Activated naive CD4-positive, alpha-beta T cell treated with anti-CD3 and anti-CD28 coated beads, Interleukin-2, amount 10 ng/mL, durations not matched to agents 7 days and 5 days (primary cell): ENCODE data around the gene EXD3.

Experiments used
- CTCF ChIA-PET: fragments of 350-600 bp; sonication (Branson Sonifier 250); formaldehyde crosslinking; loops from one replicate; lab custom pipeline; 2021; ENCODE audit warnings: antibody characterized with exemption; lab: Charles Lee
- DNase-seq: peaks from one replicate; pipeline ENCODE4 v3.0.0-alpha.2; 2020
- H3K27ac Mint-ChIP-seq: one replicate; pipeline ENCODE4 v1.8.0; 2021; ENCODE audit warnings: mild to moderate bottlenecking, moderate library complexity, mixed read lengths
- H3K27me3 Mint-ChIP-seq: one replicate; pipeline ENCODE4 v1.8.0; 2021; ENCODE audit warnings: mild to moderate bottlenecking, mixed read lengths
- H3K36me3 Mint-ChIP-seq: one replicate; pipeline ENCODE4 v1.8.0; 2021; ENCODE audit warnings: mixed read lengths
- H3K4me1 Mint-ChIP-seq: one replicate; pipeline ENCODE4 v1.8.0; 2021; ENCODE audit warnings: mixed read lengths
- H3K4me3 Mint-ChIP-seq: one replicate; pipeline ENCODE4 v1.8.0; 2021; ENCODE audit warnings: mild to moderate bottlenecking, moderate library complexity, mixed read lengths
- H3K9me3 Mint-ChIP-seq: one replicate; pipeline ENCODE4 v1.8.0; 2021; ENCODE audit warnings: mixed read lengths

The EXD3 gene

DNA sequence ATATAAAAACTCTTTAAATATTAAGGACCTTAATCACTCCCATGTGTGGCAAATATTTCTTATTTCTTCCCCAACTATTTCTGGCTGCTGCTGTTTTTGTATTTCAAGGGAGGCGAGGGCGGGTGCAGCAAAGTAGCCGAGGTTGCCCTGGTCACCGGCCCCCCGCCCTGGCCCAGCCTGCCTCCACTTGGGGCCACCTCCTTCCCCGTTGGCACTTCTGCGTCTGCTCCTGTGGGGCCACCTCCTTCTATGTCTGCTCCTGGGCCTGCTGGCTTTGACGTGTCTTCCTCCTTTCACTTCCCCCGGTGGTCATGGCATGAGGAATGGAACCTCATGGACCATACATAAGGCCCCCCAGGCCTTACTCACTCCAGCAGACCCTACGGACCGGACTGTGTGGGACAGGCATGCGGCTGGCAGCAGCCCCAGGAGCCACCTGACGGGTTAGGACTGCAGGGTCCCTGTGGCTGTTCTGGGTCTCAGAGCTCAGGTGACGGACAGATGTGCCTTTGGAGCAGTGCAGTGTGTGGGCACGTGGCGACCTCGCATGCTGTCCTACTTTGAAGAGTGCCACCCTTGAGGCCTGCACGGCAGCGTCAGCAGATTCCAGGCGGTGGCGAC is 24.0 kb upstream of the EXD3 start:
- peaks cover 47% of the 10 kb centered on the region for H3K27me3 Mint-ChIP-seq
- no peak for DNase-seq
- peaks cover 7% of the 10 kb centered on the region for H3K36me3 Mint-ChIP-seq
- no peak overlapping the region for H3K4me3 Mint-ChIP-seq
- no peaks in the 10 kb centered on the region for H3K9me3 Mint-ChIP-seq
- CTCF ChIA-PET = interaction anchor here (0.6 to 1.8 kb wide), 2 partner anchors 153 to 197 kb away, joined by 3 to 7 read pairs; no protein-coding TSS in a partner anchor
- no peak overlapping the region for H3K27ac Mint-ChIP-seq
- H3K4me1 Mint-ChIP-seq = peaks cover 39% of the 10 kb centered on the region

DNA sequence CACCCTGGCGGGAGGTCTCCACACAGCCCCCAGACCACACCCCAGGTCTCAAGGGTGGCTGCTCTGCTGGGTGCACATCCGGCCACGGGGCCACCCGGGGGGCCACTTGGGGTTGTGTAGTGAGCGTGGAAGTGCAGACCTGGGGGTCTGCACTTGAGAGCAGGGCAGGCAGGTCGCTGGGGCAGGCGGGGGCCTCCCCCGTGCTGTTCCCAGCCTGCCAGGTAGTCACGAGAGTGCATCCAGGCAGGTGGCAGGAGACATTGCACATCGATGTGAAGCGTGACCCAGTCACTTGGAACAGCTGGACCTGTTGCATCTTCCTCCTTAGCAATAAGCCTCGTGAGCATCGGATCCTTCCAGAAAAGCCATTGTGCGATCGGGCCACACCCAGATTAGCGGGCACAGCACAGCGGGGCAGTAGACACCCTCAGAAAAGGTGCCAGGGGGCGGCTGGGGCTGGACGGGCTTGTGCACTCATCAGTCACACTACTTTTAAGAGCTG is 23.0 kb upstream of the EXD3 start:
- Mint-ChIP-seq H3K9me3 (no peaks in the 10 kb centered on the region), H3K27me3 (peaks cover 50% of the 10 kb centered on the region), H3K27ac (no peak overlapping the region), H3K4me1 (peaks cover 35% of the 10 kb centered on the region), H3K36me3 (peaks cover 7% of the 10 kb centered on the region), H3K4me3 (no peak overlapping the region)
- CTCF ChIA-PET = interaction anchor here (0.6 to 1.8 kb wide), 4 partner anchors 16 to 196 kb away, joined by 3 to 7 read pairs (median 4); no protein-coding TSS in a partner anchor
- no peak for DNase-seq

DNA sequence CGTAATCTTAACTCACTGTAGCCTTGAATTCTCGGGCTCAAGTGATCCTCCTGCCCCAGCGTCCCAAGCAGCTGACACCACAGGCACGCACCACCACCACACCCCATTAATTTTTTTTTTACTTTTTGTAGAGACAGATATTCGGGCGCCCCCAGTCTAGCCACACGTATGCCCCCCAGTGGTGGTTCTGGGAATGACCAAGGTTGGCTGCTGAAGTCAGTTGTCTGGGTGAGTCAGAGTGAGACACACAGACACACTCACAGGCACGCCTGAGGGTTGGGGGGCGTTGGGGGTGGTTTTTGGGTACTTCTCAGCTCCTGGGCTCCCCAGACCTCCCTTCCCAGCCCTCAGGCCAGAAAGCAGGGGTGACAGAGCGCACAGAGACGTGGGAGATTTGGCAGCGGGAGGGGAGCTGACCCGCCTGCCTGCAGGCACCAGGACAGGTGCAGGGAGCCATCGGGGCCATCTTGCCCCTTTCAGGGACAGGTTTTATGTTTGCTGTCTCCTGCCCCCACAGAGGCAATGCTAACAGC is 22.4 kb upstream of the EXD3 start:
- Mint-ChIP-seq H3K9me3 (no peaks in the 10 kb centered on the region), H3K4me1 (peaks cover 31% of the 10 kb centered on the region), H3K36me3 (peaks cover 7% of the 10 kb centered on the region), H3K4me3 (no peak overlapping the region), H3K27ac (no peak overlapping the region), H3K27me3 (peaks cover 50% of the 10 kb centered on the region)
- peak; percentile 91 for DNase-seq
- CTCF ChIA-PET = interaction anchor here (0.6 to 1.8 kb wide), 4 partner anchors 16 to 377 kb away, joined by 3 to 7 read pairs (median 4); no protein-coding TSS in a partner anchor

DNA sequence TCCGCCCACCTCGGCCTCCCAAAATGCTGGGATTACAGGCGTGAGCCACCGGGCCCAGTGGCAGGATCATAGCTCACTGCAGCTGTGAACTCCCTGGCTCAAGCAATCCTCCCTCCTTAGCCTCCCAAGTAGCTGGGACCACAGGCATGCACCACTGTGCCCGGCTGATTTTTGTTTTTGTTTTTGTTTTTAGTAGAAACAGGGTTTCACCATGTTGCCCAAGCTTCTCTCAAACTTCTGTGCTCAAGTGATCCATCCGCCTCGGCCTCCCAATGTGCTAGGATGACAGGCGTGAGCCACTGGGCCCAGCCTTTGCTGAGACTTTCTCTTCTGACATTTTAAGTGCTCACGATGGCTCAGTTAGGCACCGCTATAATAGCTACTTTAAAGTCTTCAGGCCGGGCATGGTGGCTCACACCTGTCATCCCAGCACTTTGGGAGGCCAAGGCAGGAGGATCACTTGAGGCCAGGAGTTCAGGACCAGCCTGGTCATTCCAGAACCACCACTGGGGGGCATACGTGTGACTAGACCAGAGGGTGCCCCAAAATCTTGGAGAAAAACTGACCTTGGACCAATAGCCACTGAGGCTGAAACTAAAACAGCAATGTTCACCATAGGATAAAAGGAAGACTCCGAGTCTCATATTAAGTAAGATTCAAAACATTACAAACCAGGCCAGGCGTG is 21.3 kb upstream of the EXD3 start:
- no peak for DNase-seq
- no peaks in the 10 kb centered on the region for H3K36me3 Mint-ChIP-seq
- H3K4me3 Mint-ChIP-seq = no peak overlapping the region
- H3K9me3 Mint-ChIP-seq = no peaks in the 10 kb centered on the region
- H3K27me3 Mint-ChIP-seq = peaks cover 54% of the 10 kb centered on the region
- CTCF ChIA-PET = interaction anchor here (0.8 to 2.3 kb wide), 7 partner anchors 9 to 157 kb away, joined by 3 to 6 read pairs (median 4); partner anchors contain the start of genes EXD3, NOXA1 and NSMF
- H3K27ac Mint-ChIP-seq = no peak overlapping the region
- peaks cover 22% of the 10 kb centered on the region for H3K4me1 Mint-ChIP-seq

DNA sequence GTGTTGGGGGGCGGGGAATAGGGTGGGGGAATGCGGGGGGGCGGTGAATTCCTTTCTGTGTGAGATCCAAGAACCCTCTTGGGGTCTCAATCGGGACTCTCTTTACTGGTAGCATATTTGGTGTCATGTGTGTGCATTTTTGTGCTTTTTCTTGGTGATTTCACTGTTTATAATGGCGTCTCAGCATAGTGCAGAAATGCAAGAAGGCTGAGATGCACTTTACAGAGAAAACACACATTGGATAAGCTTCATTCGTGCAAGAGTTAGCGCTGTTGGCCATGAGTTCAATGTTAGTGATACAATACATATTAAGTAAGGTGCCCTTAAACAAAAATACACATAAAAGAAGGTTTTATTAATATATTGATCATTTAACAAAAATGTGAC is 19.0 kb upstream of the EXD3 start:
- CTCF ChIA-PET = interaction anchor here (1.9 kb wide), 1 partner anchor 10 kb away, joined by 5 read pairs; no protein-coding TSS in a partner anchor
- Mint-ChIP-seq H3K4me3 (peak overlapping the region; percentile 36), H3K36me3 (no peaks in the 10 kb centered on the region), H3K27me3 (peaks cover 51% of the 10 kb centered on the region), H3K9me3 (no peaks in the 10 kb centered on the region), H3K27ac (no peak overlapping the region), H3K4me1 (peaks cover 18% of the 10 kb centered on the region)
- no peak for DNase-seq

DNA sequence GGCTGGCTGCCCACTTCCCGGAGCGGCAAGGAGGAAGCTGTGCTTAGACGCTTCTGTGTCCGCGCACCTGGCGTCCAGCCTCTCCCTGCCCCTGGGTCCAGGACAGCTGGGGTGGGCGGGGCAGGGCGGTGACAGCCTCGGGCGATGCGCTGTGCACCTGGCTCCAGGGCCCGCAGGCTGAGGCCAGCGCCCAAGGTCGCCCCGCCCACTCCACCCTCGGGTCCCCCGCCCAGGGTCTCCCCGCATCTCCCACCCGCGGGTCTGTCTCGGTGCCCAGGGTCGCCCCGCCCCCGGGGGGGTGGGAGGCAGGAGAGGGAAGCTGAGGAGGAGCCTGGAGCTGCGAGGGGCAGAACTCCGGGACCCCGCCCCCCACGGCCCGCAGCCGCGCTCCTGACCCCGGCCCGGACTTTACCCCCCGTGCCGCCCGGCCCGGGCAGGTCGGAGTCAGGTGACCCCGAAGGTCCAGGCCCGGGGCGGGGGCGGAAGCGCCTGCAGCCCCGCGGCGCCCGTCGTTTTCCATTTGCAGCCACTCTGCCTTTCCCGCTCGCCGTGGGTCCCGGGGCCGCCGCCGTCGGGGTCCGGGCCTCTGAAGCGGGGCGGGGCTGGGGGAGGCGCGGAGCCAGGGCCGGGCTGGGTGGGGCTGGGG is 18.4 kb upstream of the EXD3 start, which contains the start of gene ENTPD8:
Gene ENTPD8, minus strand, starts transcription at position 69 of the 646 bp plus-strand sequence. CDS start 3,072 bp downstream, outside the sequence.
- CTCF ChIA-PET = no interaction called here
- Mint-ChIP-seq H3K27me3 (peaks cover 47% of the 10 kb centered on the region), H3K36me3 (no peaks in the 10 kb centered on the region), H3K4me3 (peak within 1 kb of the TSS; percentile 36), H3K4me1 (peaks cover 18% of the 10 kb centered on the region), H3K9me3 (no peaks in the 10 kb centered on the region), H3K27ac (no peak within 1 kb of the TSS)
- DNase-seq = no peak

DNA sequence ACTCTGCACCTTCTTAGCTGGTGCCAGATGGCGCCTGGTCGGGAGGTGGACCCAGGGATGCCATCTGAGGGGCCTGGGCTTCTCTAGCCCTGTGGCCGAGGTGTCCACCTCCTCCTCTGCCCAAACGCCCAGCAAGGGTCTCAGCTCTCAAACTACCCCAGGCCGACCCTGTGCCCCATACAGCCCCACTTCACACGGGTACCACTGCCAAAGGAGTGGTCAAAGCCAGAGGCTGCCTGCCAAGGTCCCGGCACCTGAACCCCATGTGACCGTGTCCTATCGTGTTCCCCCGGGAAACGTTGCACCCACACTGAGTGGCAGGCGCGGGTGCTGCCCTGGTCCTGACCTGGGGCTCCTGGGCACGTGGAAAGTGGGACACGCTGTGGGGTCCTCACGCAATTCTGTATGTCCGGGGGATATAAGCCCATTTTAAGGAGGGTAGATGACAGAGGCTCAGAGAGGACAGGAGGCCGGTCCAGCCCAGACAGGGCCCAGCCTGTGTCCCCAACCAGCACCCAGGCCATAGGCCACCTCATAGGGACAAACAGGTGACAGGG is 16.3 kb upstream of the EXD3 start:
- Mint-ChIP-seq H3K27me3 (peaks cover 29% of the 10 kb centered on the region), H3K27ac (peak overlapping the region; percentile 11), H3K4me3 (no peak overlapping the region), H3K9me3 (no peaks in the 10 kb centered on the region), H3K4me1 (peaks cover 3% of the 10 kb centered on the region), H3K36me3 (no peaks in the 10 kb centered on the region)
- no peak for DNase-seq
- CTCF ChIA-PET = no interaction called here

DNA sequence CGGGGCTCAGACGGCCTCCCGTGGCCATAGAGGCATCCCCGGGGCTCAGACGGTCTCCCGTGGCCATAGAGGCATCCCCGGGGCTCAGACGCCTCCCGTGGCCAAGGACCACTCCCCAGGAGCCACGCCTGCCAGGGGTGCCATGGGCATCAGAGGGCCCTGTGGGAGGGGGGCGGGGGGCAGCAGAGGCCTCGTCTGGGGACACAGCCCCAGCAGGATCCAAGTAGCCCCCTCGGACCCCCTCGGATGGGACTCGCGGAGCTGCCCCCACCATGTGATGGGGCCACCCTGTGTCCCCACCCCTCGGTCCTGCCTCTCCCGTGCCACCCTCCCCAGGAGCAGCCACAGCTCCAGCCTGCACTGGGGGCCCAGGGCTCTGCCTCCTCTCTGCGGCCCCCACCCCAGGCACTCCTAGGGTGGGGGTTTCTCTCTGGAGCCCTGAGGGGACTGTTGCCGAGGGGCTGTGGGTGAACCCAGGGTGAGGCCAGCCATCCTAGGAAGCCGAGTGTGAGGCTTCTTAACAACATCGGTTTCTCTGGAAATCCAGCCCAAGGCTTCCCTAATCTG is 15.7 kb upstream of the EXD3 start:
- Mint-ChIP-seq H3K36me3 (no peaks in the 10 kb centered on the region), H3K4me3 (no peak overlapping the region), H3K27me3 (peaks cover 27% of the 10 kb centered on the region), H3K27ac (no peak overlapping the region), H3K4me1 (peaks cover 3% of the 10 kb centered on the region), H3K9me3 (no peaks in the 10 kb centered on the region)
- CTCF ChIA-PET = no interaction called here
- no peak for DNase-seq

DNA sequence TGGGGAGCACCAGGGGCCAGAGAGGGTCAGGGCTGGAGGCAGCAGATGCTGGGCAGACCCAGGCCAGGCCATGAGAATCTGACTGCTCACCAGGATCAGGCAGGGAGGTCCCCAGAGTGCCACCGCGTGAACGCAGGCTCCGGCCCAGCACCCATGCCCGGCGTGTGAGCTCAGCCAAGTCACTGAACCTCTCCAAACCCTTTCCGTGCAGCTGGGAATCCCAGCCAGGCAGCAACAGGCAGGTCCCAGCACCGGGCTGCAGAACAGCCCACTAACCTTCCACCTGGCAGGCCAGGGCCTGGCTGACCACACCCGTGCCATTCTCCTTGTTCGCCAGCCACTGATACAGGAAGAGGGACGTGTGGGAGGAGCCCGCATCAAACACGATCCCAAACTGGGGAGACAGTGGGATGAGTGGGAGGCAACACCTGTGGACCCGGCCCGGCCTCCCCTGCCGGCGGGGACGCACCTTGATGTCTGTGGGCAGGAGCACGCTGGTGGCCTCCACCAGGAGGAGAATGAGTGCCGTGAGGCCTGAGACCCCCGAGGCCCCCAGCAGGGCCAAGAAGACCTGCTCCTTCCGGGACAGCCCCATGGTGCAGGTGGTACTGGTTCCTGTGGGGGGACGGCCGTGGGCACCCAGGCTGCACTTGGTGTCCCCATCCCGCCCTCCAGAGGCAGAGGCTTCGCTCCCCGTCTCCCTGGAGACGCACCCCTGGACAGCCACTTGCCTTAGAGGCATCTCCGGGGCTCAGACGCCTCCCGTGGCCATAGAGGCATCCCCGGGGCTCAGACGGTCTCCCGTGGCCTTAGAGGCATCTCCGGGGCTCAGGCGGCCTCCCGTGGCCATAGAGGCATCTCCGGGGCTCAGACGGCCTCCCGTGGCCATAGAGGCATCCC is 15.0 kb upstream of the EXD3 start:
- Mint-ChIP-seq H3K27ac (no peak overlapping the region), H3K27me3 (peaks cover 22% of the 10 kb centered on the region), H3K4me3 (no peak overlapping the region), H3K4me1 (peaks cover 3% of the 10 kb centered on the region), H3K36me3 (no peaks in the 10 kb centered on the region), H3K9me3 (no peaks in the 10 kb centered on the region)
- CTCF ChIA-PET = no interaction called here
- no peak for DNase-seq

DNA sequence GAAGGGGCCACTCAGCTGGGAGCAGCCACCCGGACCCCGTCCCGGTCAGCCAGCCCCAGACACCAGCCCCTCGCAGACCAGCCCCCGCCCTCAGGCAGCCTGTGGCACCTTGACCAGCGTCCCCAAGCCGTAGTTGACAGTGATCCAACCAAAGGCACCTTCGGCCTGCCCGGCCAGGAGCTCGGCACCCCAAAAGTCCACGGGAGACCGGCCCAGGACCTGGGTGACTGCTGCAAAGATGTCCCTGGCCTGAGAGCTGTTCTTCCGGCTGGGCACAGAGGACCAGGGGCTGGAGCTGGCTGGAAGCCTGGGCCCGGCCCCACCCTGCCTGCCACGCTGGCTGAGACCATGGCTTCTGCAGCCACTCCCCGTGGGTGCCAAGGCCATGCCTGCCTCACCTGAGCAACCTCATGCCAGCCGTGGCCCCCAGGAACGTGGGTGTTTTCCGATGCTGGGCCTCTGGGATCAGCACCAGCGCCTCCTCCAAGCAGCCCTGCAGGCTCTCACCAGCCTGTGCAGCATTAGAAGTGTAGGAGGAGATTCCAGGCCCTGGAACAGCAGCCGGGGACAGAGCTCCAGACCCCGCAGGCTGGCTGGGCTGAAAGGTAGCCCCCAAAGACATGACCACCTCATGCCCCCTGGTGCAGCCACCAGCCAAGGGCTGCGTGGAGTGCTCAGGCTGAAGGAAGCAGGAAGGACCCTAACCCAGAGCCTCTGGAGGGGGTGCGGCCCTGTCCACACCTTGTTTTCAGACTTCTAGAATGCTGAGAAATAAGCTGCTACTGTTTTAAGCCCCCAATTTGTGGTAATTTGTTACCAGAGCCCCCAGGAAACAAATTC is 14.0 kb upstream of the EXD3 start:
- peaks cover 12% of the 10 kb centered on the region for H3K27me3 Mint-ChIP-seq
- no peak overlapping the region for H3K4me3 Mint-ChIP-seq
- no peaks in the 10 kb centered on the region for H3K36me3 Mint-ChIP-seq
- no peaks in the 10 kb centered on the region for H3K9me3 Mint-ChIP-seq
- H3K4me1 Mint-ChIP-seq = peaks cover 2% of the 10 kb centered on the region
- CTCF ChIA-PET = no interaction called here
- no peak overlapping the region for H3K27ac Mint-ChIP-seq
- no peak for DNase-seq

DNA sequence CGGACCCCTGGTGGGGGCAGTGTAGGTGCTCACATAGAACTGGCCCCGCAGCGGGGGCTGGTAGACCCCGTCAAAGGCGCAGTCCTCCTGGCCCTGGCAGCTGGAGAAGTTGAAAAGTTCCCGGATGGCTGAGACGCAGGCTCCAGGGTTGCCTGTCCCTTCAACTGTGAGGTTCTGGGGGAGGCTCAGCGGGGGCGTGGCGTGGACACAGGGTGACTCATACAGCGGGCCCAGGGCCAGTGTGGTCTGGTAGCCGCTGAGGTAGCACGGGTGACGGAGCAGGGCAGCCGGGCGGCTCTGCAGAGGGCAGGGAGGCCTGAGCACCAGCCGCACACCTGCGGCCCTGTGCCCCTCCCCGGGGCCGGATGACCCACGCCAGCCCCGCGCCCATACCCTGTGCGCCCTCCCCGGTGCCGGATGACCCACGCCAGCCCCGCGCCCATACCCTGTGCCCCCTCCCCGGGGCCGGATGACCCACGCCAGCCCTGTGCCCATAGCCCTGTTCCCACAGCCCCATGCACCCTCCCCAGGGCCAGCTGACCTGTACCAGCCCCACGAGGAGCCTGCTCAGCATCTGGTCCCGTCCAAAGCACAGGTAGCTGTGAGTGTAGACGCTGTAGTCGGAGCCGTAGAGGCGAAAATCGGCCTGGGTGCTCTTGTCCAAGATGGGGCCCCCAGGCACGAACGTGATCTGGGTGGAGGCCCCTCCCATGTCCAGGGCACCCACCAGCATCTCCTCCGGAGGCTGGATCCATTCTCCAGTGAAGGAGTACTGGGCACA is 13.2 kb upstream of the EXD3 start:
- DNase-seq = no peak
- Mint-ChIP-seq H3K27ac (no peak overlapping the region), H3K4me3 (no peak overlapping the region), H3K36me3 (no peaks in the 10 kb centered on the region), H3K4me1 (no peaks in the 10 kb centered on the region), H3K9me3 (no peaks in the 10 kb centered on the region), H3K27me3 (peaks cover 10% of the 10 kb centered on the region)
- CTCF ChIA-PET = no interaction called here
